ENCODE measurements around the gene AFF3.
A peak's percentile ranks its signal among the peaks of the same experiment; 100 is the strongest.

AFF3 gene

GRCh38 chr2:99921903-99922302 lies 220.5 kb downstream of the AFF3 start:
- no peak for DNase-seq

- DNase-seq, result peak; percentile 90
These were observed 224.0 kb downstream of the AFF3 start for GRCh38 chr2:99918389-99918788.

GRCh38 chr2:99915108-99915675 lies 227.2 kb downstream of the AFF3 start:
- DNase-seq, result no peak

GRCh38 chr2:99911736-99912135 lies 230.7 kb downstream of the AFF3 start:
- DNase-seq, result peak; percentile 16

- DNase-seq, result no peak
These were observed 231.5 kb downstream of the AFF3 start for GRCh38 chr2:99910902-99911301.

- DNase-seq, result no peak
These were observed 236.8 kb downstream of the AFF3 start for GRCh38 chr2:99905636-99906035.

GRCh38 chr2:99905025-99905424 lies 237.4 kb downstream of the AFF3 start:
- DNase-seq, result no peak

- no peak for DNase-seq
These were observed 238.4 kb downstream of the AFF3 start for GRCh38 chr2:99903981-99904380.

- no peak for DNase-seq
These were observed 241.8 kb downstream of the AFF3 start for GRCh38 chr2:99900556-99900955.

- no peak for DNase-seq
These were observed 242.5 kb downstream of the AFF3 start for GRCh38 chr2:99899882-99900281.

- no peak for DNase-seq
These were observed 243.1 kb downstream of the AFF3 start for GRCh38 chr2:99899058-99899855.

- no peak for DNase-seq
These were observed 243.9 kb downstream of the AFF3 start for GRCh38 chr2:99898336-99899048.

GRCh38 chr2:99891428-99891780 lies 251.0 kb downstream of the AFF3 start:
- no peak for DNase-seq

GRCh38 chr2:99890568-99891427 lies 251.6 kb downstream of the AFF3 start:
- DNase-seq, result no peak

- no peak for DNase-seq
These were observed 253.8 kb downstream of the AFF3 start for GRCh38 chr2:99888617-99889016.

GRCh38 chr2:99886418-99886817 lies 256.0 kb downstream of the AFF3 start:
- no peak for DNase-seq

GRCh38 chr2:99883358-99883757 lies 259.0 kb downstream of the AFF3 start:
- DNase-seq, result peak; percentile 9

GRCh38 chr2:99881901-99882591 lies 260.3 kb downstream of the AFF3 start:
- DNase-seq, result peak; percentile 85

- DNase-seq, result no peak
These were observed 261.5 kb downstream of the AFF3 start for GRCh38 chr2:99880964-99881294.

GRCh38 chr2:99880148-99880963 lies 262.0 kb downstream of the AFF3 start:
- DNase-seq, result peak; percentile 84

- no peak for DNase-seq
These were observed 262.9 kb downstream of the AFF3 start for GRCh38 chr2:99879481-99879880.

All from NCI-H69 (cell line).